Adrenal gland (tissue), 5 donors: ENCODE measurements around the gene CLDN3.

Experiments used
- POLR2A ChIP-seq, 2 donors: fragments of 450-650 bp; IDR thresholded peaks; one replicate each; pipeline ENCODE4 v1.6.1; 2017; ENCODE audit warnings: antibody characterized with exemption in 2 of 2, mild to moderate bottlenecking in 2 of 2, moderate library complexity in 1 of 2
- TF ChIP-seq, protein P1 (sequence below), 6 experiments: fragments of 450-650 bp in 4 of 6; fragments of 200-600 bp in 2 of 6; sonication (generic) in 1 of 6; IDR thresholded peaks; 1 replicate in 5 of 6; 2 replicates in 1 of 6; pipeline versions ENCODE4 v1.5.1 to v1.8.0; 2016 to 2021; ENCODE audit warnings: antibody characterized with exemption in 6 of 6, mild to moderate bottlenecking in 2 of 6, moderate library complexity in 1 of 6
- donor health status: DM: no; HTN: no; CAD: no.

DNA sequence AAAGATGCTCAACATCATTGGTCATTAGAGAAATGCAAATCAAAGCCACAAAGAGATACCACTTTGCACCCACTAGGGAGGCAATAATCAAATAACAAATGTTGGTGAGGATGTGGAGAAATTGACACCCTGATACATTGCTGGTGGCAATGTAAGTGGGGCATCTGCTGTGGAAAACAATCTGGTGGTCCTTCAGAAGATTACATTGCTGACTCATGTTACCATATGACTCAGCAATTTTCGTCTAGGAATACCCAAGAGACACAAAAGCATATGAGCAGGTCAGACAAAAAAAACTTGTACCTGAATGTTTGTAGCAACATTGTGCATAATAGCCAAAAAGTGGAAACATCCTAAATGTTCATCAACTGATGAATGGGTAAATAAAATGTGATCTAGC lies 4.9 kb upstream of the CLDN3 start:
- TF ChIP-seq, protein P1, sequence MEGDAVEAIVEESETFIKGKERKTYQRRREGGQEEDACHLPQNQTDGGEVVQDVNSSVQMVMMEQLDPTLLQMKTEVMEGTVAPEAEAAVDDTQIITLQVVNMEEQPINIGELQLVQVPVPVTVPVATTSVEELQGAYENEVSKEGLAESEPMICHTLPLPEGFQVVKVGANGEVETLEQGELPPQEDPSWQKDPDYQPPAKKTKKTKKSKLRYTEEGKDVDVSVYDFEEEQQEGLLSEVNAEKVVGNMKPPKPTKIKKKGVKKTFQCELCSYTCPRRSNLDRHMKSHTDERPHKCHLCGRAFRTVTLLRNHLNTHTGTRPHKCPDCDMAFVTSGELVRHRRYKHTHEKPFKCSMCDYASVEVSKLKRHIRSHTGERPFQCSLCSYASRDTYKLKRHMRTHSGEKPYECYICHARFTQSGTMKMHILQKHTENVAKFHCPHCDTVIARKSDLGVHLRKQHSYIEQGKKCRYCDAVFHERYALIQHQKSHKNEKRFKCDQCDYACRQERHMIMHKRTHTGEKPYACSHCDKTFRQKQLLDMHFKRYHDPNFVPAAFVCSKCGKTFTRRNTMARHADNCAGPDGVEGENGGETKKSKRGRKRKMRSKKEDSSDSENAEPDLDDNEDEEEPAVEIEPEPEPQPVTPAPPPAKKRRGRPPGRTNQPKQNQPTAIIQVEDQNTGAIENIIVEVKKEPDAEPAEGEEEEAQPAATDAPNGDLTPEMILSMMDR (IDR thresholded peaks at IDR 0.05), result no peak
- no peak for TF ChIP-seq POLR2A (IDR thresholded peaks at IDR 0.05)
